ENCODE data around the gene C2orf72.

DNA sequence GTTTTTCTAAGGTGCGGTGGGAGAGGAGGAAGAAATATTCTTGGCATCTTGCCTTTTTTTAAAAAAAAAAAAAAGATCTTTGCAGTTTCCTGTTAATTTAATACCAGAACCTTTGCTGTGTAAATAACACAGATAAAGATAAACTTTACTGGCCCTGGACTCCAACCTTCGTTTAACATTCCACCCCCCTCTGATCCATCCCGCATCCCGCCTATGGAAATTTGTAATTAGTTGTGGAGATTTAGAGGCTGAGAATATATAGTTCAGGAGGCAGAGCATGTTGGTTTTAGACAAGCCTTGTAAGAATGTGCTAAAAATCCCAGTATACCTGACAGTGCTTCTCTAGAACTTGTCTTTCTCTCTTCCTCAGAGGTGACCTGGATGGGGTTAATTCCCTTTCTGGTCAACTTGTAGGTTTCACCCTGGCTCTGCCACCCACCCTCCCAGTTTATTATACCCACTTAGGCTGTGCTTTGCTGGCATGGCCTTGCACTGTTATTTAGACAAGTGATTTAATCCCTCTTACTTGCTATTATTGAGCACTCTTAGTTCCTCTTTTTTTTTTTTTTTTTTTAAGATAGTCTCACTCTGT lies 2.9 kb upstream of the C2orf72 start:
- TF ChIP-seq, protein P1, sequence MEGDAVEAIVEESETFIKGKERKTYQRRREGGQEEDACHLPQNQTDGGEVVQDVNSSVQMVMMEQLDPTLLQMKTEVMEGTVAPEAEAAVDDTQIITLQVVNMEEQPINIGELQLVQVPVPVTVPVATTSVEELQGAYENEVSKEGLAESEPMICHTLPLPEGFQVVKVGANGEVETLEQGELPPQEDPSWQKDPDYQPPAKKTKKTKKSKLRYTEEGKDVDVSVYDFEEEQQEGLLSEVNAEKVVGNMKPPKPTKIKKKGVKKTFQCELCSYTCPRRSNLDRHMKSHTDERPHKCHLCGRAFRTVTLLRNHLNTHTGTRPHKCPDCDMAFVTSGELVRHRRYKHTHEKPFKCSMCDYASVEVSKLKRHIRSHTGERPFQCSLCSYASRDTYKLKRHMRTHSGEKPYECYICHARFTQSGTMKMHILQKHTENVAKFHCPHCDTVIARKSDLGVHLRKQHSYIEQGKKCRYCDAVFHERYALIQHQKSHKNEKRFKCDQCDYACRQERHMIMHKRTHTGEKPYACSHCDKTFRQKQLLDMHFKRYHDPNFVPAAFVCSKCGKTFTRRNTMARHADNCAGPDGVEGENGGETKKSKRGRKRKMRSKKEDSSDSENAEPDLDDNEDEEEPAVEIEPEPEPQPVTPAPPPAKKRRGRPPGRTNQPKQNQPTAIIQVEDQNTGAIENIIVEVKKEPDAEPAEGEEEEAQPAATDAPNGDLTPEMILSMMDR (IDR thresholded peaks at IDR 0.05): no peak
- TF ChIP-seq POLR2A (IDR thresholded peaks at IDR 0.05): no peak

All from vagina (tissue), 2 donors.